Glutamatergic neuron (in vitro differentiated cells): ENCODE results near the gene AGR3. TPM values are rescaled to one million over a fixed set of nuclear protein-coding genes. Genes with fewer than 3 reads are reported as not detected.

Source experiments
- DNase-seq: peaks from one replicate; pipeline ENCODE4 v3.0.0; 2022
- H3K27ac Mint-ChIP-seq: one replicate; pipeline ENCODE4 v1.8.0; 2020; ENCODE audit warnings: mild to moderate bottlenecking, mixed read lengths, inconsistent platforms; ENCODE audit not compliant: unreplicated experiment
- H3K27me3 Mint-ChIP-seq: one replicate; pipeline ENCODE4 v1.8.0; 2020; ENCODE audit warnings: mild to moderate bottlenecking, moderate library complexity, mixed read lengths, inconsistent platforms; ENCODE audit not compliant: unreplicated experiment
- H3K36me3 Mint-ChIP-seq: one replicate; pipeline ENCODE4 v1.8.0; 2020; ENCODE audit warnings: mild to moderate bottlenecking, mixed read lengths, inconsistent platforms; ENCODE audit not compliant: unreplicated experiment
- H3K4me1 Mint-ChIP-seq: one replicate; pipeline ENCODE4 v1.8.0; 2020; ENCODE audit warnings: mild to moderate bottlenecking, low read depth, mixed read lengths, inconsistent platforms; ENCODE audit not compliant: unreplicated experiment
- H3K4me3 Mint-ChIP-seq: one replicate; pipeline ENCODE4 v1.8.0; 2020; ENCODE audit warnings: mild to moderate bottlenecking, mixed read lengths, inconsistent platforms; ENCODE audit not compliant: unreplicated experiment
- H3K9me3 Mint-ChIP-seq: one replicate; pipeline ENCODE4 v1.8.0; 2020; ENCODE audit warnings: mild to moderate bottlenecking, moderate library complexity, mixed read lengths, inconsistent platforms; ENCODE audit not compliant: unreplicated experiment
- total RNA-seq: library from RNA; stranded (reverse); fragmentation: NEBNext Ultra II Directional; extraction: Animal tissue kit (Norgen Biotek cat#: 25700); gene quantifications from one replicate; pipeline ENCODE4 v1.2.1, GENCODE V29; 2021; ENCODE audit not compliant: unreplicated experiment
- TF ChIP-seq, protein P1 (sequence below): fragments of 200-600 bp; sonication (generic); IDR thresholded peaks from one replicate; pipeline ENCODE4 v1.5.0; 2021; ENCODE audit not compliant: partially characterized antibody, unreplicated experiment

The AGR3 gene
- total RNA-seq, 1 donor from 2014 or later, result not detected

DNA sequence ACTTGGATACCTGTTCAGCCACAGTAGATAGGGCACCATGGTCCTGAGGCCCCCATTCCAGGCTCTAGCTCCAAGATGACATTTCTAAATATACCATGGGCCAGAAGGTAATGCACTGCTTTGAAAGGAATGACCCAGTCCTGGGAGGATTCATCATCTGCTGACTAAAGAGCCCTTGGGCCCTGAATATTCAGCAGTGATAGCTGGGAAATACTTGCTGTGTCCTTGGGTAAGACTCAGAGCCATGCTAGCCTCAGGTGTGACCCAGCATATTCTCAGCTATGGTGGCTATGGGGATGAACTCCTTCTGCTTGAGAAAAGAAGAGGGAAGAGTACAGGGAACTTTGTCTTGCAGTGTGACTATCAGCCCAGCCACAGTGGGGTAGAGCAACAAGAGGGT is 55.7 kb downstream of the AGR3 start:
- Mint-ChIP-seq H3K27me3 (no peaks in the 10 kb centered on the region), H3K36me3 (peaks cover 7% of the 10 kb centered on the region)

DNA sequence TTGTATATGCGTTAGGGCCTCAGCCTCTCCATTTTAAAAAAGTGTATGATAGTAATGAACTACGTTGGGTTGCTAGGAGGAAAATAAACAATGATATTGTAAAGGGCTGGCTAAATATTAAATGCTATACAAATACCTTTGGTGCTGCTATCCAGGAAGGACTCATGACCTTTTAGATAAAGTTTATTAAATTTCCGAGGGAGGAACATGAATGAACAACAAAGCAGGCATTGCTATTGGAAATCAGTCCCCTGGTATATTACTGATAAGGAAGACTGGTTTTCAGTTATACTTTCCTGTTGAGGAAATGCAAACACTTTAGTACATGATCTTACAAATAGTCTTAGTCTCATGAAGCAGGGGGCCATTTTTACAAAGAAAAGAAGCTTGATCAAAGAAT is 59.8 kb downstream of the AGR3 start:
- no peaks in the 10 kb centered on the region for H3K9me3 Mint-ChIP-seq
- DNase-seq, result no peak
- no peaks in the 10 kb centered on the region for H3K36me3 Mint-ChIP-seq
- H3K27ac Mint-ChIP-seq, result no peak overlapping the region
- TF ChIP-seq, protein P1, sequence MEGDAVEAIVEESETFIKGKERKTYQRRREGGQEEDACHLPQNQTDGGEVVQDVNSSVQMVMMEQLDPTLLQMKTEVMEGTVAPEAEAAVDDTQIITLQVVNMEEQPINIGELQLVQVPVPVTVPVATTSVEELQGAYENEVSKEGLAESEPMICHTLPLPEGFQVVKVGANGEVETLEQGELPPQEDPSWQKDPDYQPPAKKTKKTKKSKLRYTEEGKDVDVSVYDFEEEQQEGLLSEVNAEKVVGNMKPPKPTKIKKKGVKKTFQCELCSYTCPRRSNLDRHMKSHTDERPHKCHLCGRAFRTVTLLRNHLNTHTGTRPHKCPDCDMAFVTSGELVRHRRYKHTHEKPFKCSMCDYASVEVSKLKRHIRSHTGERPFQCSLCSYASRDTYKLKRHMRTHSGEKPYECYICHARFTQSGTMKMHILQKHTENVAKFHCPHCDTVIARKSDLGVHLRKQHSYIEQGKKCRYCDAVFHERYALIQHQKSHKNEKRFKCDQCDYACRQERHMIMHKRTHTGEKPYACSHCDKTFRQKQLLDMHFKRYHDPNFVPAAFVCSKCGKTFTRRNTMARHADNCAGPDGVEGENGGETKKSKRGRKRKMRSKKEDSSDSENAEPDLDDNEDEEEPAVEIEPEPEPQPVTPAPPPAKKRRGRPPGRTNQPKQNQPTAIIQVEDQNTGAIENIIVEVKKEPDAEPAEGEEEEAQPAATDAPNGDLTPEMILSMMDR, result no peak
- H3K4me3 Mint-ChIP-seq, result no peak overlapping the region
- peaks cover 6% of the 10 kb centered on the region for H3K4me1 Mint-ChIP-seq
- no peaks in the 10 kb centered on the region for H3K27me3 Mint-ChIP-seq

More for the DNA sequence above, 55.7 kb downstream of the AGR3 start:
- Mint-ChIP-seq H3K4me1 (no peaks in the 10 kb centered on the region), H3K9me3 (no peaks in the 10 kb centered on the region), H3K4me3 (no peak overlapping the region), H3K27ac (no peak overlapping the region)
- no peak for DNase-seq
- TF ChIP-seq, protein P1, result no peak

DNA sequence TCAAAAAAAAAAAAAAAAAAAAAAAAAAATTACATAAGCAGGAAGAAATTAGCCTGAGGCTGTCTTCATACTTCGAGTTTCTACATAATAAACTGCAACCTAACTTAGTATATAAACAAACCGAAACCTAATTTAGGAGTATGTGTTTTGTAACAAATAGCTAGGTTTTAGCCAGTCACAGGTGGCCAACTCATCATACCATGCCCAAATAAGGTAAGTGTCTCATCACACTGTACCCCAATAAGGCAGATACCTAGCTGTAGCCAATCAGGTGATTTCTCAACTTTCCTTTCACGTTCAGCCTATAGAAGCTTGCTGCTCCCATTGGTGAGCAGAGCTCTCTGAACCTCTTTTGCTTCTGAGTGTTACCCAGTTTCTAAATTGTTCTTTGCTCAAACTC is 63.1 kb downstream of the AGR3 start:
- H3K36me3 Mint-ChIP-seq, result no peaks in the 10 kb centered on the region
- TF ChIP-seq, protein P1, result no peak
- H3K27ac Mint-ChIP-seq, result no peak overlapping the region
- H3K9me3 Mint-ChIP-seq, result no peaks in the 10 kb centered on the region
- peaks cover 20% of the 10 kb centered on the region for H3K4me1 Mint-ChIP-seq
- no peak overlapping the region for H3K4me3 Mint-ChIP-seq
- no peak for DNase-seq
- no peaks in the 10 kb centered on the region for H3K27me3 Mint-ChIP-seq

DNA sequence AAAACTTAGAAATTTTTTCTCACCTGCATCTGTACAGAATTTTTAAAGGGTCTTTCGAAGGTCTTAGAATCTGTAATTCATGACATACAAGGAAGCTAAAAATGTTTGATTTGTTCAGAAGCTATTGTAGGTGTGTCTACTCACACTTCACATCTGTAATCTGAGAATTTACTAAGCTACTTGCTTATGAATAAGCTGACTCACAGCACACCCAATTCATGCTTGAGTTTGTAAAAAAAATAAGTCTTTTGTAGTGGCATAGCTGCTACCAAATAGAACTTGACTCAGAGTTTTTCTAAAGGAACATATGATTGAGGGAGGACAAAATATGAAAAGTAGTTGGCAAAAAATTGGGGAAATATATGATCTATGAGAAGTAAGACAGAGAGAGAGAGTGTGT is 64.2 kb downstream of the AGR3 start:
- Mint-ChIP-seq H3K4me1 (peaks cover 20% of the 10 kb centered on the region), H3K27me3 (no peaks in the 10 kb centered on the region), H3K36me3 (no peaks in the 10 kb centered on the region), H3K27ac (no peak overlapping the region), H3K4me3 (no peak overlapping the region), H3K9me3 (no peaks in the 10 kb centered on the region)
- DNase-seq, result no peak
- TF ChIP-seq, protein P1, result no peak

DNA sequence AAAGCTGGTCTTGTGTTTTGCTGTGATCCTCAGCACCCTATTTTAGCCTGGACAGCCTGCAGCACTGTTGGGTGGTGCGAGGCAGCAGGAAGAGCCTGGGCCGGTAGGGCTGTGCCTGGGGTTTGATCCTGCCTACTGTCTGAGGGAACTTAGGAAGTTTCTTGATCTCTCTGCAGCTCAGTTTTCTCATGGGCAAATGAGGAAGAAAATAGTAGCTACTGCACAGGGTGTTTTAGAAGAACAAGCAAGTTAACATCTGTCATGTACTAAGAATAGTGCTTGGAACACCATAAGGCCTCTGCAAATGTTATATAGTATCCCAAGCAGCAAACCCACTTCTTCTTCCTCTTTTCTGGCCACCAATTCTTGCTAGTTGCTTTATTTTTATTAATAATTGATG is 65.0 kb downstream of the AGR3 start:
- H3K27me3 Mint-ChIP-seq, result no peaks in the 10 kb centered on the region
- DNase-seq, result no peak
- H3K4me1 Mint-ChIP-seq, result peaks cover 20% of the 10 kb centered on the region
- H3K9me3 Mint-ChIP-seq, result no peaks in the 10 kb centered on the region
- no peaks in the 10 kb centered on the region for H3K36me3 Mint-ChIP-seq
- TF ChIP-seq, protein P1, result no peak
- no peak overlapping the region for H3K4me3 Mint-ChIP-seq
- no peak overlapping the region for H3K27ac Mint-ChIP-seq
